C4-2B (cell line): ENCODE results near the gene LRCH1.

ENCODE experiments used
- ZFX ChIP-seq: fragments of 450-650 bp; IDR thresholded peaks from 2 replicates; pipeline ENCODE4 v1.6.1; 2017
- TF ChIP-seq, protein P1 (sequence below): fragments of 450-650 bp; conservative IDR thresholded peaks from 2 replicates; pipeline ENCODE4 v1.5.1; 2017; ENCODE audit warnings: mild to moderate bottlenecking

DNA sequence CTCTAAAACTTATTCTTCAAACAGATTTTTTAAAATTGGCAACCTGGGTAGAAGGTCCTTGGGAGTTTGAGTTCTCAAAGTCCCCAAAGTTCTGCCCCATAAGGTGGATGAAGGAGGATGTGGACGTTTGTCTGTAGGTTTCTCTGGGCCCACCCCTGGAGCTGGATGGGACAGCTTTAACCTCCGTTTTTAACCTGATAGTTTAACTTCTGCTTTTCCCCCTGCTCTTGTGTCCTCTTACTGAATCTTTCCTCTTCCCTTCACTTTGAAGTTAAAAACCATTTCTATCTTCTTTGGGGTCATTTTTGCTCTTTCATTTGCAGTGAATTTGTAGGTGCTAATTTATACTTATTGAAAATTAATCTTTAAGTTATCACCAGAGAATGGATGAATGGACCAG is 164.9 kb downstream of the LRCH1 start:
- TF ChIP-seq, protein P1, sequence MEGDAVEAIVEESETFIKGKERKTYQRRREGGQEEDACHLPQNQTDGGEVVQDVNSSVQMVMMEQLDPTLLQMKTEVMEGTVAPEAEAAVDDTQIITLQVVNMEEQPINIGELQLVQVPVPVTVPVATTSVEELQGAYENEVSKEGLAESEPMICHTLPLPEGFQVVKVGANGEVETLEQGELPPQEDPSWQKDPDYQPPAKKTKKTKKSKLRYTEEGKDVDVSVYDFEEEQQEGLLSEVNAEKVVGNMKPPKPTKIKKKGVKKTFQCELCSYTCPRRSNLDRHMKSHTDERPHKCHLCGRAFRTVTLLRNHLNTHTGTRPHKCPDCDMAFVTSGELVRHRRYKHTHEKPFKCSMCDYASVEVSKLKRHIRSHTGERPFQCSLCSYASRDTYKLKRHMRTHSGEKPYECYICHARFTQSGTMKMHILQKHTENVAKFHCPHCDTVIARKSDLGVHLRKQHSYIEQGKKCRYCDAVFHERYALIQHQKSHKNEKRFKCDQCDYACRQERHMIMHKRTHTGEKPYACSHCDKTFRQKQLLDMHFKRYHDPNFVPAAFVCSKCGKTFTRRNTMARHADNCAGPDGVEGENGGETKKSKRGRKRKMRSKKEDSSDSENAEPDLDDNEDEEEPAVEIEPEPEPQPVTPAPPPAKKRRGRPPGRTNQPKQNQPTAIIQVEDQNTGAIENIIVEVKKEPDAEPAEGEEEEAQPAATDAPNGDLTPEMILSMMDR, result no peak
- no peak for TF ChIP-seq ZFX
